ENCODE results near the gene GLT8D2.
A peak's percentile ranks its signal among the peaks of the same experiment; 100 is the strongest.

Gene GLT8D2

DNA sequence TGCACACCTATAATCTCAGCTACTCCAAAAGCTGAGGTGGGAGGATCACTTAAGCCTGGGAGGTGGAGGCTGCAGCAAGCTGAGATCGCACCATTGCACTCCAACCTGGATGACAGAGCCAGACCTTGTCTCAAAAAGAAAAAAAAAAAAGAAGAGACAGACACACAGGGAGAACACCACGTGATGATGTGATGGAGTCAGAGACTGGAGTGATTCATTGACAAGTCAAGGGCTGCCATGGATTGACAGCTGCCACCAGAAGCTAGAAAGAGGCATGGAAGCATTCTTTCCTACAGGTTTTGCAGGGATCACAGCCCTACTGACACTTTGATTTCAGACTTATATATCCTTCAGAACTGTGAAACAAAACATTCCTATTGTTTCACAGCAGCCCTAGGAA, 10.8 kb upstream of the GLT8D2 start:
- no peak for DNase-seq (ENCODE audit: low read depth)
- TF ChIP-seq, protein P1, sequence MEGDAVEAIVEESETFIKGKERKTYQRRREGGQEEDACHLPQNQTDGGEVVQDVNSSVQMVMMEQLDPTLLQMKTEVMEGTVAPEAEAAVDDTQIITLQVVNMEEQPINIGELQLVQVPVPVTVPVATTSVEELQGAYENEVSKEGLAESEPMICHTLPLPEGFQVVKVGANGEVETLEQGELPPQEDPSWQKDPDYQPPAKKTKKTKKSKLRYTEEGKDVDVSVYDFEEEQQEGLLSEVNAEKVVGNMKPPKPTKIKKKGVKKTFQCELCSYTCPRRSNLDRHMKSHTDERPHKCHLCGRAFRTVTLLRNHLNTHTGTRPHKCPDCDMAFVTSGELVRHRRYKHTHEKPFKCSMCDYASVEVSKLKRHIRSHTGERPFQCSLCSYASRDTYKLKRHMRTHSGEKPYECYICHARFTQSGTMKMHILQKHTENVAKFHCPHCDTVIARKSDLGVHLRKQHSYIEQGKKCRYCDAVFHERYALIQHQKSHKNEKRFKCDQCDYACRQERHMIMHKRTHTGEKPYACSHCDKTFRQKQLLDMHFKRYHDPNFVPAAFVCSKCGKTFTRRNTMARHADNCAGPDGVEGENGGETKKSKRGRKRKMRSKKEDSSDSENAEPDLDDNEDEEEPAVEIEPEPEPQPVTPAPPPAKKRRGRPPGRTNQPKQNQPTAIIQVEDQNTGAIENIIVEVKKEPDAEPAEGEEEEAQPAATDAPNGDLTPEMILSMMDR (conservative IDR thresholded peaks at IDR 0.05; ENCODE audit: low read depth, low read length): no peak
- no peak overlapping the region for H3K4me3 ChIP-seq (ENCODE audit: low read depth, low read length)

DNA sequence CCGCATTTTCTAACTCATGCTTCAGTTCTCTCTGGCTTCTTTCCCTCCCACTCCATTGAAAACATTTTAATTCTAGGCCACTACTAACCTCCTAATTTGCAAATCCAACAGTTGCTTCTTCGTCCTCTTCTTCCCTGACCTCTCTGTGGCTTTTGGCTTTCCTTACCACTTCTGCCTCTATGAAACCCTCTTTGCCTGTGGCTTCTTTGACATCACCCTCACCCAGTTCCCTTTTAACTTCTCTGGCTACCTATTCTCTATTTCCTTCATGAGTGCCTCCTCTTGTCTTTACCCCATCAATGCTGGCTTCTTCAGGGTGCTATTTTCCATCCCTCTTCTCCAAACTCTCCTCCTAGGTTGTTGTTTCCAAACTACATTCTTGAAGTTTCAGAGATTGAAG, 10.0 kb upstream of the GLT8D2 start:
- H3K4me3 ChIP-seq (ENCODE audit: low read depth, low read length): no peak overlapping the region
- TF ChIP-seq, protein P1 (conservative IDR thresholded peaks at IDR 0.05; ENCODE audit: low read depth, low read length): no peak
- DNase-seq (ENCODE audit: low read depth): no peak

DNA sequence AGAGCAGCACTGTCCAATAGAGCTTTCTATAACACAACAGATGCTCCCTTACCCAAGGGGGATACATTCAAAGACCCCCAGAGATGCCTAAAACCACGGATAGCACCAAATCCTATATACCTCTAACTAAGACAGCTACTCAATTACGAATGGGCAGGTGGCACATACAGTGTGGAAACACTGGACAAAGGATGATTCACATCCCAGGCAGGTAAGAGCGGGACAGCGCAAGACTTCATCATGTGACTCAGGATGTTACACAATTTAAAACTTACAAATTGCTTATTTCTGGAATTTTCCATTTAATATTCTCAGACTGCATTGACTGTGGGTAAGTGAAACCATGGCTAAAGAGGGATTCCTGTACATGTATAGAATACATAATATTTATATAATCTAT, 8.8 kb upstream of the GLT8D2 start:
- TF ChIP-seq, protein P1 (conservative IDR thresholded peaks at IDR 0.05; ENCODE audit: low read depth, low read length): no peak
- no peak overlapping the region for H3K4me3 ChIP-seq (ENCODE audit: low read depth, low read length)
- peak; percentile 6 for DNase-seq (ENCODE audit: low read depth)

DNA sequence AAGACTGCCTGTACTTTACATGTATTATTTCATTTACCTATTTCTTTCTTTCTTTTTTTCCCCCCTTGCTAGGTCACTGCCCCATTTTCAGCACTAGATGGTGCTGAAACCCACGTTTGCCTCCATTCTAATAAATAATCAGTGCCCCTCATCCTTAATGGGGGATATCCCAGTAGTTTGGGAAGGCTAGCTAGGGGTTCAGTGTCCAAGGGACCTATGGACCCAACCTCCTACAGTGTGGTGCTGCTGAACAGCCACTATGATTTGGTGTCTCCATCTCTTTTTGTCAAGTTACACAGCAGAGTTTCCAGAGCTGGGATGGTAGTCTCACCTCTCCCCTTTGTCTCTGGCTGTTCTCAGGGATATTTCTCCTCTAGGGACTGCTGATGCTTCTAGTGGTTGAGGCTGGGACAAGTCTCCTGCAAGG, 7.8 kb upstream of the GLT8D2 start:
- TF ChIP-seq, protein P1 (conservative IDR thresholded peaks at IDR 0.05; ENCODE audit: low read depth, low read length): peak; percentile 83

DNA sequence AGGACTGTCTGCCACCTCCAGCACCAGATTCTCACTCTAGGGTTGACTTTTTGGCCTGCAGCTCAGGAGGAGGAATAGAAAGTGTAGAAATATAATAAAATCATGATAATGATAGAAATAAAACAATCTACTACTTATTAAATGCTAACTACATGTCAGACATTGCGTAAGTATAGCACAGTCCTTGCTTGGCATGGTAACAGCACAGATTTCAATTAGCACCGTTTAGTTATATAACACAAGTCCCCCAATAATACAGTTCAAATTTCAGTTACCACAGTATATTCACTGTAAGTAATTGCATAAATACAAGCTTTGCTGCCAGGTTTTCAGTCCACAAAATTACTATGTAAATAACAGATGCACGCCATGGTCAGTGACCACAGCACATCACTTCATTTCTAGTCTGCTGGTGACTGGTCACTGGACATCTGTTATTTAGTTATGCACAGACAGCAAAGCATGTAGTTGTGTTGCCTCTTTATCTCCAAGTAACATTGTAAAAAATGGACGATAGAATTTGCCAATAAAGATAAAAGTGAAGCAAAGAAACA, 6.5 kb upstream of the GLT8D2 start:
- TF ChIP-seq, protein P1 (conservative IDR thresholded peaks at IDR 0.05; ENCODE audit: low read depth, low read length): no peak
- H3K4me3 ChIP-seq (ENCODE audit: low read depth, low read length): no peak overlapping the region
- DNase-seq (ENCODE audit: low read depth): no peak

More for the DNA sequence above, 7.8 kb upstream of the GLT8D2 start:
- peak; percentile 54 for DNase-seq (ENCODE audit: low read depth)
- H3K4me3 ChIP-seq (ENCODE audit: low read depth, low read length): no peak overlapping the region

DNA sequence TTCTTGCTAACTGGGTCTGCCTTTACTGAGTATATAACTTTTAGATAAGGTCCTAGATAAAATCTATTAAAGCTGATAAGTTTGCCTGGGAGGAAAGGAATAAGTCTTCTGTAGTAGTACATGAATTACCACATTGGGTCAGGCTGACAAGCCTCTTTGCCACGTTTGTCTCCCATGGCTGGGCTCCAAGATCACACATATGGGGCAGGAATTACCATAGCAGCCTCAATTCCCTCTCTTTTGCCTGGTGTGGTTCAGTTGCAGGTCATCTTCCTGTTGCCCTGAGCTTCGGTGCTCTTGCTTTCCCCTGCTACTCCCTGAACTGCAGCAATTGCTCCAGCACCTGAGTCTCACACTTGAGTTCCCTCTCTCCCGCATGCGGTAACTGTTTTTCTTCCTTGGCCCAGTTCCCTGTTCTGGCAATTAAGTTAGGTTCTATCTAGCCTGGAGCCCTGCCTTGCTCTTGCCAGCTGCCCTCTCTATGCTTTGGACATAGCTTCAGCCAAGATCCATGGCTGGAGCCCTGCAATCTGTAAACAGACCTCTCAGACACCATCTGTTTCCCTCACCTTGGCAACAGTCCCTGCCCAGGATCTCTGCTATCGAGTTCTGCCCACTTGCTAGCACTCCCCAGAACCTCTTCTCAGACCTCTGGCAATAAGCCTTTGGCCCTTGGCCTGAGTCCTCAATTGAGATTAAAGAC, 5.8 kb upstream of the GLT8D2 start:
- no peak overlapping the region for H3K4me3 ChIP-seq (ENCODE audit: low read depth, low read length)
- DNase-seq (ENCODE audit: low read depth): peak; percentile 24
- TF ChIP-seq, protein P1 (conservative IDR thresholded peaks at IDR 0.05; ENCODE audit: low read depth, low read length): no peak

All from choroid plexus epithelial cell (primary cell).